Astrocyte of the spinal cord (primary cell): ENCODE measurements around the gene DOK3.

ENCODE experiments used
- DNase-seq: peaks from one replicate; pipeline ENCODE4 v3.0.0; 2011; ENCODE audit warnings: low read depth, low spot score
- H3K4me3 ChIP-seq: 2 replicates; pipeline ENCODE4 v1.5.1; 2011; ENCODE audit warnings: low read depth, mild to moderate bottlenecking, low read length, moderate library complexity
- in situ Hi-C: cut with HindIII; loops from 2 replicates; pipeline ENCODE4 v1.10.0; 2017; ENCODE audit warnings: low sequenced_read_pairs
- TF ChIP-seq, protein P1 (sequence below): IDR thresholded peaks from 2 replicates; pipeline ENCODE4 v1.5.1; 2012; ENCODE audit warnings: low read depth, mild to moderate bottlenecking, low read length, inconsistent platforms

Gene DOK3

GRCh38 chr5:177472460-177473442 lies 36.9 kb downstream of the DOK3 start:
- DNase-seq, result peak; percentile 38
- TF ChIP-seq, protein P1, sequence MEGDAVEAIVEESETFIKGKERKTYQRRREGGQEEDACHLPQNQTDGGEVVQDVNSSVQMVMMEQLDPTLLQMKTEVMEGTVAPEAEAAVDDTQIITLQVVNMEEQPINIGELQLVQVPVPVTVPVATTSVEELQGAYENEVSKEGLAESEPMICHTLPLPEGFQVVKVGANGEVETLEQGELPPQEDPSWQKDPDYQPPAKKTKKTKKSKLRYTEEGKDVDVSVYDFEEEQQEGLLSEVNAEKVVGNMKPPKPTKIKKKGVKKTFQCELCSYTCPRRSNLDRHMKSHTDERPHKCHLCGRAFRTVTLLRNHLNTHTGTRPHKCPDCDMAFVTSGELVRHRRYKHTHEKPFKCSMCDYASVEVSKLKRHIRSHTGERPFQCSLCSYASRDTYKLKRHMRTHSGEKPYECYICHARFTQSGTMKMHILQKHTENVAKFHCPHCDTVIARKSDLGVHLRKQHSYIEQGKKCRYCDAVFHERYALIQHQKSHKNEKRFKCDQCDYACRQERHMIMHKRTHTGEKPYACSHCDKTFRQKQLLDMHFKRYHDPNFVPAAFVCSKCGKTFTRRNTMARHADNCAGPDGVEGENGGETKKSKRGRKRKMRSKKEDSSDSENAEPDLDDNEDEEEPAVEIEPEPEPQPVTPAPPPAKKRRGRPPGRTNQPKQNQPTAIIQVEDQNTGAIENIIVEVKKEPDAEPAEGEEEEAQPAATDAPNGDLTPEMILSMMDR, result peak; percentile 4
- in situ Hi-C loops, result no loop called here

DNA sequence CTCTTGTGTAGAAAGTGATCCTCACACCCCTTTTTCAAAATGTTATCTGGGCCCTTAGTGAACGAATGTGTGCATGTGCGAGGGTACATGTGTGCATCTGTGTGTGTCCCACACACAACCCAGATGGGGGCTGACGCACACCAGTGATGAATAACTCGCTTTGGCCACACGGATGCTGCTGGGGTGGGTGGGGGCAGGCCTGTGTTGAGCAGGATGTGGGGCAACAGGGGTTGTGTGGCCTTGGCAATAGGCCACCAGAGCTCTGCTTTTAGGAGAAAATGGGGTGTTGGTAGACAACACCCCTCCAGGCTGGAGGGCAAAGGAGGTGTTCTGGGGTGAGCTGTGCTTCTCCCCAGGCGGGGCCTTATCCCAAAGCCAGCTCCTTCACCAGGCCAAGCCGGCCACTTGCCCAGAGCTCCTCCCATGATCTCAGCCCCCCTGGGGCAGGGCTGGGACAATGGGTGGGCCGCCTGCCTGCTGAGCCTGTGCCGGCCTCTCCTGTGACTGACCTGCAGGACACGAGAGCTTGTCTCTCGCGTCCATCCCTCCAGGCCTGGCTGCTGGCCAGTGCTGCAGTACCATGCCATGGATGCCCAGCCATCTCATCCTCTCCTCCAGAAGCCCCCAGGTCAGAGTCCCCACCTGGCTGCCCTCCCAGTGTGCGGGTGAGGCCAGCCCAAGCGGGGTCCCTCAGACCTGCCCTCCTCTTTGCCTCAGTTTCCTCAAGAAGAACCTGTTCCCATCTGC lies 37.8 kb downstream of the DOK3 start:
- TF ChIP-seq, protein P1, result no peak
- in situ Hi-C loops, result no loop called here
- peak; percentile 42 for DNase-seq
- H3K4me3 ChIP-seq, result peak overlapping the region; percentile 87

More at GRCh38 chr5:177472460-177473442, 36.9 kb downstream of the DOK3 start:
- peak overlapping the region; percentile 87 for H3K4me3 ChIP-seq

- peak; percentile 39 for DNase-seq
- peak overlapping the region; percentile 87 for H3K4me3 ChIP-seq
- TF ChIP-seq, protein P1, result no peak
- in situ Hi-C loops, result no loop called here
Measured at GRCh38 chr5:177470759-177471536, 38.7 kb downstream of the DOK3 start.

DNA sequence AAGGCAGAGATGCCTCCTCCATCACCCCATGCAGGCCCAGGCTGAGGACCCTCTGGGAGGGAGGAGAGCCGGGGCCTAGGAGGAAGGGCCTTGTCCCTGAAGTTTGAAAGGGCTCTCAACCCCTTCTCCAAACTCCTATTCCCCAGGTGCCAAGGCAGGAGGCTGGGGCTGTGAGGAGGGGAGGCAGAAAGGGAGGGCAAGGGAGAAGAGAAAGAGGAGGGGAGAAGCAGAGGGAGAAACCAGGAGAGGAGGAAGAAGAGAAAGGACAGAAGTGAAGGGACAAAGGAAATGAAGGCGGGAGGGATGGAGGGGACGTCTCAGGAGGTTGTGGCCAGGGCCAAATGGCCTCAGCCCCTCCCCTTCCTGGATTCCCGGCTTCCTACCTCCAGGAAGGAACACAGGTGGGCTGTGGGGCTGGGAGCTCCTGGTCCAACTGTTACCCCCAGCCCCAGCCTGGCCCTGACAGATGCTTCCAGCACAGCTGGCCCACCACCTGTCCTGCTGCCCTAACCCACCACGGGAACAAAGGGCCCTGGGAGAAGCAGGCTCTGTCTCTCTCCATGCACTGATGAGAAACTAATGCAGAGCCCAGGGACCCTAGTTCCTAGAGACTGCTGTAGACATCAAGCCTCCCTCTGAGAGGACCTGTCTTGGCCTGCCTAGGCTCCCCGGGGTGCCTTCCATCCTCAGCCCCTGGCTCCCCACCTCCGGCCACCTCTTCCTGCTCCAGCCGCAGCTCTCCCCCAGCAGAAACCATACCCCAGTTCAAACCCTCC lies 39.7 kb downstream of the DOK3 start:
- no peak for DNase-seq
- H3K4me3 ChIP-seq, result no peak overlapping the region
- TF ChIP-seq, protein P1, result no peak
- in situ Hi-C loops, result no loop called here

- TF ChIP-seq, protein P1, result no peak
- in situ Hi-C loops, result no loop called here
- H3K4me3 ChIP-seq, result no peak overlapping the region
- peak; percentile 55 for DNase-seq
Measured at GRCh38 chr5:177468685-177469628, 40.7 kb downstream of the DOK3 start.
